Neutrophil (primary cell): ENCODE data around the gene L3MBTL4.

Experiments
- H3K27ac ChIP-seq: fragments of 200-600 bp; sonication (generic); 2 replicates; pipeline ENCODE4 v1.5.1; 2016; ENCODE audit warnings: mild to moderate bottlenecking, moderate library complexity
- H3K27me3 ChIP-seq: fragments of 200-600 bp; sonication (generic); 2 replicates; pipeline ENCODE4 v1.6.0; 2016; ENCODE audit warnings: mild to moderate bottlenecking
- H3K36me3 ChIP-seq: fragments of 200-600 bp; sonication (generic); 2 replicates; pipeline ENCODE4 v1.5.1; 2017
- H3K4me1 ChIP-seq, 2 experiments: fragments of 200-600 bp in 1 of 2; sonication (generic) in 1 of 2; 1 replicate in 1 of 2; 2 replicates in 1 of 2; pipeline versions ENCODE4 v1.5.1 to v1.6.1; 2013 to 2016; ENCODE audit warnings: low read depth in 1 of 2, low read length in 1 of 2, mild to moderate bottlenecking in 1 of 2, moderate library complexity in 1 of 2; ENCODE audit not compliant: control insufficient read depth in 1 of 2, insufficient read depth in 1 of 2
- H3K4me3 ChIP-seq, 2 experiments: fragments of 200-600 bp in 1 of 2; sonication (generic) in 1 of 2; 1 replicate in 1 of 2; 2 replicates in 1 of 2; pipeline ENCODE4 v1.5.1; 2013 to 2016; ENCODE audit warnings: low read depth in 1 of 2, low read length in 1 of 2, mild to moderate bottlenecking in 1 of 2, moderate library complexity in 1 of 2
- H3K9me3 ChIP-seq: fragments of 200-600 bp; sonication (generic); 2 replicates; pipeline ENCODE4 v1.5.1; 2016
- CTCF ChIP-seq: fragments of 200-600 bp; sonication (generic); IDR thresholded peaks from 2 replicates; pipeline ENCODE4 v1.5.1; 2016; ENCODE audit warnings: antibody characterized with exemption

Gene L3MBTL4

GRCh38 chr18:5961097-5961827 is 453.4 kb downstream of the L3MBTL4 start:
- Histone ChIP-seq H3K27me3 (no peaks in the 10 kb centered on the region), H3K4me1 (no peaks in the 10 kb centered on the region), H3K36me3 (no peaks in the 10 kb centered on the region), H3K9me3 (no peaks in the 10 kb centered on the region), H3K27ac (no peak overlapping the region), H3K4me3 (no peak overlapping the region)
- TF ChIP-seq CTCF, result no peak

- no peaks in the 10 kb centered on the region for H3K9me3 ChIP-seq
- H3K4me3 ChIP-seq, result no peak overlapping the region
- TF ChIP-seq CTCF, result no peak
- no peaks in the 10 kb centered on the region for H3K27me3 ChIP-seq
- H3K36me3 ChIP-seq, result no peaks in the 10 kb centered on the region
- no peaks in the 10 kb centered on the region for H3K4me1 ChIP-seq
- H3K27ac ChIP-seq, result no peak overlapping the region
These were observed 455.9 kb downstream of the L3MBTL4 start for GRCh38 chr18:5958822-5959221.

- H3K27me3 ChIP-seq, result no peaks in the 10 kb centered on the region
- H3K4me3 ChIP-seq, result no peak overlapping the region
- no peaks in the 10 kb centered on the region for H3K36me3 ChIP-seq
- H3K27ac ChIP-seq, result no peak overlapping the region
- H3K4me1 ChIP-seq, result no peaks in the 10 kb centered on the region
- no peaks in the 10 kb centered on the region for H3K9me3 ChIP-seq
- no peak for TF ChIP-seq CTCF
These were observed 458.9 kb downstream of the L3MBTL4 start for GRCh38 chr18:5955861-5956260.

- no peaks in the 10 kb centered on the region for H3K36me3 ChIP-seq
- H3K27me3 ChIP-seq, result no peaks in the 10 kb centered on the region
- no peak for TF ChIP-seq CTCF
- H3K9me3 ChIP-seq, result no peaks in the 10 kb centered on the region
- no peak overlapping the region for H3K27ac ChIP-seq
- H3K4me3 ChIP-seq, result no peak overlapping the region
- H3K4me1 ChIP-seq, result no peaks in the 10 kb centered on the region
These were observed 463.1 kb downstream of the L3MBTL4 start for GRCh38 chr18:5951515-5952091.

GRCh38 chr18:5948781-5949180 is 465.9 kb downstream of the L3MBTL4 start:
- Histone ChIP-seq H3K4me3 (no peak overlapping the region), H3K9me3 (no peaks in the 10 kb centered on the region), H3K27me3 (no peaks in the 10 kb centered on the region), H3K4me1 (no peaks in the 10 kb centered on the region), H3K36me3 (no peaks in the 10 kb centered on the region), H3K27ac (no peak overlapping the region)
- TF ChIP-seq CTCF, result no peak
